ENCODE data around the gene GNPTG. TPM values are rescaled to one million over a fixed set of nuclear protein-coding genes. Genes with fewer than 3 reads are reported as not detected.

The GNPTG gene
- total and polyA plus RNA-seq, 2 of the 8 experiments (the other 6 are each of a cell fraction or from before 2014, with no cell fraction given) = 26.2 to 51.2 TPM

- no peak overlapping the region for H3K56ac ChIP-seq (replicated peaks; ENCODE audit: insufficient read length, low read depth, low read length)
- no peak overlapping the region for H2AK5ac ChIP-seq (ENCODE audit: low read depth, low read length)
- FAIRE-seq (no peak), DNase-seq (ENCODE audit: low read depth in 1 of 2, low spot score in 2 of 2) (no peak)
- H3K36me3 ChIP-seq (ENCODE audit: control insufficient read depth in 2 of 4, insufficient read depth in 4 of 4, low read length in 3 of 4) = peaks cover 4 to 9% (median 5%) of the 10 kb centered on the region in 4 experiments; a peak in 4 of 8 replicates
- H3K4me3 ChIP-seq (ENCODE audit: extremely low read depth in 1 of 4, insufficient read depth in 2 of 4, low read depth in 3 of 4, low read length in 4 of 4) = no peak overlapping the region
- H2AFZ ChIP-seq (ENCODE audit: low read length) = no peak overlapping the region
- H3K18ac ChIP-seq (ENCODE audit: extremely low read depth, low read length) = no peak overlapping the region
- peaks cover 9% of the 10 kb centered on the region; the same call in 1 of the 2 replicates for H3K79me1 ChIP-seq (ENCODE audit: low read depth, low read length)
- no peak overlapping the region for H2BK5ac ChIP-seq (ENCODE audit: low read depth, low read length)
- H3K23ac ChIP-seq (ENCODE audit: insufficient read length) = no peak overlapping the region
- H3K4me2 ChIP-seq (ENCODE audit: insufficient read depth in 1 of 2, low read depth in 2 of 2, low read length in 2 of 2) = no peak overlapping the region
- no peak overlapping the region for H2BK15ac ChIP-seq (ENCODE audit: low read length)
- POLR2A ChIA-PET (ENCODE audit: partially characterized antibody) = interaction anchor here (0.8 to 3.0 kb wide), 4 partner anchors 13 to 395 kb away, joined by 3 to 19 read pairs (median 10); no protein-coding TSS in a partner anchor
- no peak overlapping the region for H2BK20ac ChIP-seq (ENCODE audit: low read length)
- H3K27me3 ChIP-seq (replicated peaks in 1 of 4; ENCODE audit: control insufficient read depth in 3 of 4, extremely low read depth in 1 of 4, insufficient read depth in 3 of 4, low read length in 3 of 4) = no peaks in the 10 kb centered on the region; a peak in 2 of 7 replicates
- H3K14ac ChIP-seq (ENCODE audit: insufficient read length) = no peak overlapping the region
- CTCF ChIA-PET (ENCODE audit: partially characterized antibody) = interaction anchor here (7.1 to 11.1 kb wide), 2 partner anchors 12 to 17 kb away, joined by 43 to 52 read pairs; partner anchors contain the start of gene BAIAP3
- H3K4ac ChIP-seq (replicated peaks; ENCODE audit: insufficient read length, low read depth, low read length) = no peak overlapping the region
- TF ChIP-seq ASH2L (IDR thresholded peaks at IDR 0.05; ENCODE audit: low read length) (no peak), CREB1 (IDR thresholded peaks at IDR 0.05) (no peak), RXRA (IDR thresholded peaks at IDR 0.05; ENCODE audit: insufficient read depth, low read depth, low read length) (no peak), POLR2A (IDR thresholded peaks at IDR 0.05; ENCODE audit: control extremely low read depth in 1 of 2, low read depth in 2 of 2, low read length in 2 of 2) (no peak), EGR1 (IDR thresholded peaks at IDR 0.05; ENCODE audit: borderline replicate concordance, low read depth, low read length) (no peak), CBX8 (IDR thresholded peaks at IDR 0.05; ENCODE audit: borderline replicate concordance, low read depth, low read length) (no peak), JUN (IDR thresholded peaks at IDR 0.05; ENCODE audit: low read depth, low read length) (no peak), YY1 (IDR thresholded peaks at IDR 0.05; ENCODE audit: low read depth, low read length) (no peak), MAFK (IDR thresholded peaks at IDR 0.05; ENCODE audit: low read depth, low read length) (no peak), SIRT6 (IDR thresholded peaks at IDR 0.05; ENCODE audit: low read length) (no peak), BACH1 (IDR thresholded peaks at IDR 0.05; ENCODE audit: low read length) (no peak)
- TF ChIP-seq, protein P1, sequence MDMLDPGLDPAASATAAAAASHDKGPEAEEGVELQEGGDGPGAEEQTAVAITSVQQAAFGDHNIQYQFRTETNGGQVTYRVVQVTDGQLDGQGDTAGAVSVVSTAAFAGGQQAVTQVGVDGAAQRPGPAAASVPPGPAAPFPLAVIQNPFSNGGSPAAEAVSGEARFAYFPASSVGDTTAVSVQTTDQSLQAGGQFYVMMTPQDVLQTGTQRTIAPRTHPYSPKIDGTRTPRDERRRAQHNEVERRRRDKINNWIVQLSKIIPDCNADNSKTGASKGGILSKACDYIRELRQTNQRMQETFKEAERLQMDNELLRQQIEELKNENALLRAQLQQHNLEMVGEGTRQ (IDR thresholded peaks at IDR 0.05; ENCODE audit: low read length) = no peak
- H4K8ac ChIP-seq (ENCODE audit: extremely low read depth, insufficient read depth, low read length) = no peak overlapping the region
- H3K27ac ChIP-seq (ENCODE audit: low read depth, low read length) = no peak overlapping the region
- no peaks in the 10 kb centered on the region for H3K9me3 ChIP-seq (ENCODE audit: insufficient read depth in 2 of 2, low read depth in 1 of 2, low read length in 1 of 2)
- peaks cover 0 to 11% (median 4%) of the 10 kb centered on the region in 4 experiments; a peak in 5 of 7 replicates for H3K4me1 ChIP-seq (replicated peaks in 1 of 4; ENCODE audit: control insufficient read depth in 3 of 4, insufficient read depth in 4 of 4, low read length in 3 of 4)
- no peak overlapping the region for H3K9ac ChIP-seq (replicated peaks in 1 of 4; ENCODE audit: extremely low read depth in 1 of 4, low read depth in 3 of 4, low read length in 3 of 4)
- peaks cover 0 to 24% of the 10 kb centered on the region in 2 experiments; a peak in 2 of 4 replicates for H3K79me2 ChIP-seq (ENCODE audit: control insufficient read depth in 1 of 2, insufficient read depth in 2 of 2, low read length in 2 of 2)
- no peak overlapping the region for H2BK12ac ChIP-seq (ENCODE audit: low read depth, low read length)
- H4K20me1 ChIP-seq (replicated peaks in 1 of 2; ENCODE audit: control insufficient read depth in 1 of 2, insufficient read depth in 2 of 2, low read length in 2 of 2) = peaks cover 0 to 12% of the 10 kb centered on the region in 2 experiments
- no peak overlapping the region for H4K91ac ChIP-seq (replicated peaks; ENCODE audit: insufficient read length, low read length)
- WGBS, 2 experiments (ENCODE audit: extremely low coverage in 1 of 2, insufficient coverage in 1 of 2, insufficient read length in 1 of 2, insufficient replicate concordance in 2 of 2, low coverage in 1 of 2, low lambda C conversion rate in 2 of 2, missing lambda C conversion rate in 1 of 2) = 97% methylated on average over 15 of the region's 15 CpGs; no CpG with 5 or more reads in 1 of the 2 experiments
- peaks cover 16% of the 10 kb centered on the region for H3K23me2 ChIP-seq (ENCODE audit: low read depth, low read length)
- H2BK120ac ChIP-seq (replicated peaks; ENCODE audit: low read depth, low read length) = no peak overlapping the region
- no peak overlapping the region for H4K5ac ChIP-seq (ENCODE audit: insufficient read length, low read depth, low read length)
Observed at GRCh38 chr16:1348441-1348840, 3.3 kb upstream of the GNPTG start.
